OCI-M2 (cell line): ENCODE results near the gene PRM2.

Experiments used
- DNase-seq: peaks from one replicate; lab custom pipeline; 2025; ENCODE audit not compliant: unreplicated experiment; lab: John Stamatoyannopoulos, UW

The PRM2 gene

DNA sequence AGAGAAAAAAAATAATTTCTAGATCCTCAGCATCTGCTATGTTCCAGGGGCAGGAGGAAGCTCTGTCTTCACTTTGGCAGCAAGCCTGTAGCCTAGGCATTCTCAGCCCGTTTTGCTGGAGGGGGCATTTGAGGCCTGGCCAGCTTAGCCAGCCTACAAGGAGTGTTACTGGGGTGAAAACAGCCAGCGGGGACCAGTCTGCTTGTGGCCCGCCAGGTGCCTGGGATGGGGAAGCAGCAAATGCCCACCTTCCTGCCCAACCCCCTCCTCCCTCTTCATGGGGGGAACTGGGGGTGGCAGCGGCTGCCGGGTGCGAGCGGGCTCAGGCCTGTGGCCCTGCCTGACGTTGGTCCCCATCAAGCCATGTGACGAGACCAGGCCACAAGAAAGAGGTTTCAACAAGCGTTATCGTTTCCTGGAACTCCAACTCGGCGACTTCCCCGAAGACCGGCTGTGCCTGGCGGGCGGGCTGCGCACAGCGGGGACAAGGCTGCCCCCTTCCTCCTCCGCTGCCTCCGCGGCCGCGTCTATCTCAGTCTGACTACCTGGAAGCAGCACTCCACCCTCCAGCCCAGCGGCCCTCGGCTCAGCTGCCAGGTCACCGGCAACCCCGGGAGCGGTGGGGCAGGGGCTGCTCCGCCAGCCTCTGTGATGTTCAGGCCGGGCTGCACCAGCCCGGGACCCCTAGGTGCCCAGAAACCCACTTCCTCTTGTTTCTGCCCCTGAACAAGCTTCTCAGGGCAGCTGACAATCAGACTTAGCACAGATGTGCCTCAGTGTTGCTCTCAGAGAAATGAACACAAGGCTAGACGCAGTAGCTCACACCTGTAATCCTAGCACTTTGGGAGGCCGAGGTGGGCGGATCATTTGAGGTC lies 43.2 kb downstream of the PRM2 start:
- no peak for DNase-seq

DNA sequence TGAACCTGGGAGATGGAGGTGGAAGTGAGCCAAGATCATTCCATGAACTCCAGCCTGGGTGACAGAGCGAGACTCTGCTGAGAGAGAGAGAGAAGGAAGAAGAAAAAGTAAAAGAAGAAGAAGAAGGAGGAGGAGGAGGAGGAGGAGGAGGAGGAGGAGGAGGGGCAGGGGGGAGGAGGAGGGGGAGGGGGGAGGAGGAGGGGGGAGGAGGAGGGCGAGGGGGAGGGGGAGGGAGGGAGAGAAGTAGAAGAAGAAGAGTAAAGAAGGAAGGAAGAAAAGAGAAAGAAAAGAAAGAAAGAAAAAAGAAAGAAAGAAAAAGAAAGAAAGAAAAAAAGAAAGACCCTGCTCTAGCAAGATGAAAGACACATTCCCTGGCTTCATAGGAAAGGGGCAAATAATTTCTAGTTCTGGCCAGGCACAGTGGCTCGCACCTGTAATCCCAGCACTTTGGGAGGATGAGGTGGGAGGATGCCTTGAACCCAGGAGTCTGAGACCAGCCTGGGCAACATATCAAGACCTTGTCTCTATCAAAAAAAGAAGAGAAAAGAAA lies 43.9 kb downstream of the PRM2 start:
- no peak for DNase-seq

DNA sequence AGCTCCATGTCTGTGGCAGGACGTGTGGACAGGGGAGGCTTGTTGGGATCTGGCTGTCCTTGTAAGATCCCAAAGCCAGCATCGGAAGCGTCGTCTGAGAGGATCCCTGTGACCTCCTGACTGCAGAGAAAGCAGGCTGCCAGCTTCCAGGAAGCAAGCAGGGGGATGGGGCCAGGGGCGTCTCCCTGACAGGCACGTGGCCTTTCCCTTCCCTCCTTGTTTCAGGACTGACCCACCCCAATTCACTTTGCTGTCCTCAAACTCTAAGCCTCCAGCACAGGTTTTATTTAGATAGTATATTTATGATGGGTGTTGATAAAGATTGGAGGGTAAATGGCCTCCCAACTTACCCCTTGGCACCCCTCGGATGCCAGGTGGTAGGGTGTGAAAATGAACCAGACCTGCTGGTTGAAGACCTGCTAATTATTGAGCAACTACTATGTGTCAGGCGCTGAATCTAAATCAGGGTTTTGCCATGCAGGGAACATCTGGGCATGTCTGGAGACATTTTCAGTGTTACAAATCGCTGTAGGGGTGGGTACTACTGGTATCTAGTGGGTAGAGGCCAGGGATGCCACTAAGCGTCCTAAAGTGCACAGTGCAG lies 44.8 kb downstream of the PRM2 start:
- no peak for DNase-seq

DNA sequence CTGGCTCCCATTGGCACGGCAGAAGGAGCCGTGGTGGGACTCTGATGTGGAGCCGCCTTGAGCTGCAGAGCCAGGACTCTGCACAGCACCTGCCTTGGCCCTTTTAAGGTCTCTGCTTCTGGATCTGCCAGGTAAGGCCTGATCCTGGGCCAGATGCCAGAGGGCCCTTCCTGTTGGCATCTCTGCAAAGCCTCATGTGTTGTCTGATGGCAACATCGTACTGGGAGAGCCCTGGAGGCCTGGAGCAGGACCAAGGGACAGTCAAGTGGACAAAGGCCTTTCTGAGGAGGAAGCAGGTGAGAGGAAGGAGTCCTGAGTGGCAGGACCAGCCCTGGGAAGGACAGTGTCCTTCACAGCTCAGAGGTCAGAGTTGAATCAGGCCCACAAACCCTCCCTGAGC lies 46.4 kb downstream of the PRM2 start:
- DNase-seq = no peak

DNA sequence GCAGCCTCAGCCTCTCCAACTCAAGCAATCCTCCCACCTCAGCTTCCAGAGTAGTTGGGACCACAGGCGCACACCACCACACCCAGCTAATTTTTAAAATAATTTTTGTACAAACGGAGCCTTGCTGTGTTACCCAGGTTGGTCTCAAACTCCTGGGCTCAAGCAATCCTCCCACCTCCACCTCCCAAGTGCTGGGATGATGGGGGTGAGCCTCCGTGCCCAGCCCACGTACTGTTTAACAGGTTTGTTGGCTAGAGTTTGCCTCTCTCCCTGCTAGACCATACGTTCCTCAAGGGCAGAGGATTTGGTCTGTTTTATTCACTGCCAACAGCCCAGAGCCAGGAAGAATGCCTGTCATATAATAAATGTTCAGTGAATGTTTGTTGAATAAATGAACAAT lies 46.8 kb downstream of the PRM2 start:
- DNase-seq = no peak

DNA sequence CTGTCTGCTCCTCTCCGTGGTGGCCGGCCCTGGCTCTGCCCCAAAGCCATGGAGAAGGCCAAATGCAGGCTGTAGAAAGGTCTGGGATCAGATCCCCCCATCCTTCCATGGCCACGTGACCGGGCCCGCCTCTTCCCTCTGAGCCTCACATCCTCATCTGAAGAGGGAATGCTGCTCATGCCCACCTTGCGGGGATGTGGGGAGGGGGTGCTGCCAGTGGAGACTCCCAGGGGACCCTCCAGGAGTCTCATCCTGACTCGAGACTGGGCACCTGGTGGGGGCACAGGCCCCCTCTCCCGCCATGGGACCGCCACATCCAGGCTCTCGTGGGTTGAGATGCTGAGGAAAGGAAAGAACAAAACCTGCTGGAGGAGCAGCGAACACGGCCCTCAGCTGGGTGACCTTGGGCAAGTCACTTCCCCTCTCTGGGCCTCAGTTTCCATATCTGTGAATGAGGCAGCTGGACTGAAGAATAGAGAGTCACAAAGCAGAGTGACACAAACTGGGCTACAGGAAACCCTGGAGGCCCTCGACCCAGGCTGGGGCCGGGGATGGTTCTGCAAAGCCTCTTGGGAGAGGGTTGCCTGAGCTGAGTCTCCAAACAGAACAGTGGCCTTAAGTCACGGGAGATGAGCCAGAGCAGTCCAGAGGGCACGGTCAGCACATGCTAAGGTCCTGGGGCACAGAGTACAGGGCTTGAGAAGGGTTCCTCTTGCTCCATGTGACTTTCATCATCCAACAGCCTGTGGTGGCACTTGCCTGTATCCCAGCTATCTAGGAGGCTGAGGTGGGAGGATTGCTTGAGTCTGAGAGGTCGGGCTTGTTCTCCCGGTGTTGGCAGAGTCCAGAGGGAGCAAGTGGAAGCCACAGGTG lies 50.4 kb downstream of the PRM2 start:
- DNase-seq = no peak
